ENCODE results near the gene FBXO47.
"Not testable (repeated sequence)": the region's sequence is repeated elsewhere in the genome, so short reads cannot be mapped to it uniquely, and the experiment has no call there.

The FBXO47 gene

GRCh38 chr17:38960402-38960801, 6.8 kb downstream of the FBXO47 start:
- TF ChIP-seq, protein P1, sequence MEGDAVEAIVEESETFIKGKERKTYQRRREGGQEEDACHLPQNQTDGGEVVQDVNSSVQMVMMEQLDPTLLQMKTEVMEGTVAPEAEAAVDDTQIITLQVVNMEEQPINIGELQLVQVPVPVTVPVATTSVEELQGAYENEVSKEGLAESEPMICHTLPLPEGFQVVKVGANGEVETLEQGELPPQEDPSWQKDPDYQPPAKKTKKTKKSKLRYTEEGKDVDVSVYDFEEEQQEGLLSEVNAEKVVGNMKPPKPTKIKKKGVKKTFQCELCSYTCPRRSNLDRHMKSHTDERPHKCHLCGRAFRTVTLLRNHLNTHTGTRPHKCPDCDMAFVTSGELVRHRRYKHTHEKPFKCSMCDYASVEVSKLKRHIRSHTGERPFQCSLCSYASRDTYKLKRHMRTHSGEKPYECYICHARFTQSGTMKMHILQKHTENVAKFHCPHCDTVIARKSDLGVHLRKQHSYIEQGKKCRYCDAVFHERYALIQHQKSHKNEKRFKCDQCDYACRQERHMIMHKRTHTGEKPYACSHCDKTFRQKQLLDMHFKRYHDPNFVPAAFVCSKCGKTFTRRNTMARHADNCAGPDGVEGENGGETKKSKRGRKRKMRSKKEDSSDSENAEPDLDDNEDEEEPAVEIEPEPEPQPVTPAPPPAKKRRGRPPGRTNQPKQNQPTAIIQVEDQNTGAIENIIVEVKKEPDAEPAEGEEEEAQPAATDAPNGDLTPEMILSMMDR (IDR thresholded peaks at IDR 0.05; ENCODE audit: low read depth, low read length, missing control alignments): no peak
- DNase-seq (ENCODE audit: extremely low read depth, low read depth): no peak
- H3K4me3 ChIP-seq (replicated peaks; ENCODE audit: low read depth, low read length): no peak overlapping the region

GRCh38 chr17:38959508-38959907, 7.7 kb downstream of the FBXO47 start:
- TF ChIP-seq, protein P1 (IDR thresholded peaks at IDR 0.05; ENCODE audit: low read depth, low read length, missing control alignments): no peak
- H3K4me3 ChIP-seq (replicated peaks; ENCODE audit: low read depth, low read length): no peak overlapping the region
- no peak for DNase-seq (ENCODE audit: extremely low read depth, low read depth)

- DNase-seq (ENCODE audit: extremely low read depth, low read depth): no peak
- TF ChIP-seq, protein P1 (IDR thresholded peaks at IDR 0.05; ENCODE audit: low read depth, low read length, missing control alignments): no peak
- no peak overlapping the region for H3K4me3 ChIP-seq (replicated peaks; ENCODE audit: low read depth, low read length)
Observed at GRCh38 chr17:38958756-38959155, 8.4 kb downstream of the FBXO47 start.

GRCh38 chr17:38958326-38958725, 8.9 kb downstream of the FBXO47 start:
- no peak for DNase-seq (ENCODE audit: extremely low read depth, low read depth)
- no peak overlapping the region for H3K4me3 ChIP-seq (replicated peaks; ENCODE audit: low read depth, low read length)
- TF ChIP-seq, protein P1 (IDR thresholded peaks at IDR 0.05; ENCODE audit: low read depth, low read length, missing control alignments): no peak

- not testable (repeated sequence) for H3K4me3 ChIP-seq (replicated peaks; ENCODE audit: low read depth, low read length); DNase-seq (ENCODE audit: extremely low read depth, low read depth)
Observed at GRCh38 chr17:38953800-38954199, 13.4 kb downstream of the FBXO47 start.

GRCh38 chr17:38947189-38947588, 20.0 kb downstream of the FBXO47 start:
- H3K4me3 ChIP-seq (replicated peaks; ENCODE audit: low read depth, low read length): no peak overlapping the region
- TF ChIP-seq, protein P1 (IDR thresholded peaks at IDR 0.05; ENCODE audit: low read depth, low read length, missing control alignments): no peak
- no peak for DNase-seq (ENCODE audit: extremely low read depth, low read depth)

DNA sequence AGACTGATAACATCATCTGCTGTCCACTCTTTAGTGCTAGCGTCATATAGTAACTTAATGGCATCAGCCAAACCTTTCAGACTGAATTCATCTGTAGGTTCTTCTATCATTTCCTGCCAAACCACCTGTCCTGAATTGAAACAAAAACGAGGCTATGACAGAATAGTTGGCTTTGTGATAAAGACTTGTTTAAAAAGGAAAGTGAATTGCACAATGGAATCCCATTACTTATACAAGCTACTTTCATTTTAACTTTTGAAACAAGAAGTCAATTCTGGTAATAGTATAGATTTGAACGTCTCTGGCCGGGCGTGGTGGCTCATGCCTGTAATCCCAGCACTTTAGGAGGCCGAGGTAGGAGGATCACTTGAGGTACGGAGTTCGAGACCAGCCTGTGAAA, 23.6 kb downstream of the FBXO47 start:
- H3K4me3 ChIP-seq (replicated peaks; ENCODE audit: low read depth, low read length): no peak overlapping the region
- no peak for DNase-seq (ENCODE audit: extremely low read depth, low read depth)

More for the DNA sequence above, 23.6 kb downstream of the FBXO47 start:
- TF ChIP-seq, protein P1 (IDR thresholded peaks at IDR 0.05; ENCODE audit: low read depth, low read length, missing control alignments): no peak

All from HFF-Myc (cell line).